HepG2 (cell line): ENCODE data around the gene PRRC1. TPM values are rescaled to one million over a fixed set of nuclear protein-coding genes. Genes with fewer than 3 reads are reported as not detected.

Experiments used
- ATAC-seq: fragments of 200-7000 bp; cut with Tn5 transposase; 3 replicates; pipeline ENCODE4 v1.9.1; 2020; ENCODE audit warnings: mild to moderate bottlenecking, moderate library complexity
- BruUV-seq: library from RNA; stranded (reverse); fragments of 400-500 nt; replicated peaks from 2 replicates; lab custom pipeline; 2021; lab: Mats Ljungman, UMichigan
- CTCF ChIA-PET: fragments of 300-600 bp; formaldehyde crosslinking; extraction: SDS; loops from one replicate; lab custom pipeline; 2021; ENCODE audit warnings: low total read pairs, inconsistent platforms, low intra/inter-chr PET ratio; lab: Yijun Ruan, JAX
- POLR2A ChIA-PET: fragments of 350-600 bp; sonication (Branson Sonifier 250); formaldehyde crosslinking; loops from one replicate; lab custom pipeline; 2020; ENCODE audit warnings: antibody characterized with exemption, inconsistent platforms; lab: Yijun Ruan, JAX
- DNase-seq: peaks from one replicate; pipeline ENCODE4 v3.0.0-alpha.2; 2015; ENCODE audit warnings: low spot score
- FAIRE-seq: peaks from 3 replicates; lab custom pipeline; 2011; peaks lifted over from hg19 to GRCh38; lab: Jason Lieb, UNC
- H2AFZ ChIP-seq: one replicate; pipeline ENCODE4 v1.6.1; 2011; ENCODE audit warnings: low read length, inconsistent platforms
- H3K27ac ChIP-seq: fragments of 300-600 bp; 3 replicates; pipeline ENCODE4 v1.8.0; 2011; ENCODE audit warnings: mixed run types, mild to moderate bottlenecking, mixed read lengths, low read length, inconsistent platforms; ENCODE audit not compliant: insufficient read depth; ENCODE audit errors: extremely low read length
- H3K27me3 ChIP-seq, 2 experiments: fragments of 200-600 bp in 1 of 2; 2 replicates in 1 of 2; 3 replicates in 1 of 2; pipeline versions ENCODE4 v1.6.0 to v1.8.0; 2011; ENCODE audit warnings: low read length in 2 of 2, mild to moderate bottlenecking in 2 of 2, moderate library complexity in 2 of 2, inconsistent platforms in 1 of 2; ENCODE audit not compliant: insufficient read depth in 2 of 2, control insufficient read depth in 1 of 2
- H3K36me3 ChIP-seq, 2 experiments: fragments of 200-600 bp in 1 of 2; replicated peaks in 1 of 2; 2 replicates in 1 of 2; 3 replicates in 1 of 2; pipeline versions ENCODE4 v1.5.1 to v1.8.0; 2011; ENCODE audit warnings: low read length in 2 of 2, inconsistent platforms in 1 of 2; ENCODE audit not compliant: insufficient read depth in 2 of 2, control insufficient read depth in 1 of 2
- H3K4me1 ChIP-seq: 2 replicates; pipeline ENCODE4 v1.5.1; 2012; ENCODE audit warnings: low read length, inconsistent platforms; ENCODE audit not compliant: insufficient read depth
- H3K4me2 ChIP-seq: 2 replicates; pipeline ENCODE4 v1.6.0; 2011; ENCODE audit warnings: low read depth, low read length, inconsistent platforms
- H3K4me3 ChIP-seq, 3 experiments: fragments of 200-600 bp in 1 of 3; sonication (generic), shearing (Covaris generic) in 1 of 3; replicated peaks in 1 of 3; 2 replicates each; pipeline ENCODE4 v1.5.1; 2011 to 2016; ENCODE audit warnings: low read length in 3 of 3, inconsistent platforms in 2 of 3, low read depth in 2 of 3, mild to moderate bottlenecking in 2 of 3, control low read depth in 1 of 3, mixed read lengths in 1 of 3; ENCODE audit not compliant: insufficient read depth in 1 of 3
- H3K79me2 ChIP-seq: one replicate; pipeline ENCODE4 v1.6.1; 2011; ENCODE audit warnings: low read length, inconsistent platforms; ENCODE audit not compliant: insufficient read depth
- H3K9ac ChIP-seq: 2 replicates; pipeline ENCODE4 v1.6.0; 2011; ENCODE audit warnings: mild to moderate bottlenecking, low read depth, low read length, inconsistent platforms; ENCODE audit not compliant: insufficient read depth
- H3K9me3 ChIP-seq: 2 replicates; pipeline ENCODE4 v1.5.1; 2012; ENCODE audit warnings: mild to moderate bottlenecking, low read length
- H4K20me1 ChIP-seq: 2 replicates; pipeline ENCODE4 v1.6.0; 2011; ENCODE audit warnings: inconsistent platforms, mild to moderate bottlenecking, low read length, moderate library complexity; ENCODE audit not compliant: insufficient read depth
- REXO4 ChIP-seq: sonication (generic); formaldehyde crosslinking; IDR thresholded peaks from 2 replicates; pipeline ENCODE4 v1.8.0; 2022; ENCODE audit warnings: missing genetic modification reagents, mild to moderate bottlenecking, borderline replicate concordance
- SOX5 ChIP-seq: IDR thresholded peaks from 2 replicates; pipeline ENCODE4 v1.6.1; 2016; ENCODE audit warnings: borderline replicate concordance
- ZKSCAN5 ChIP-seq: sonication (generic); formaldehyde crosslinking; IDR thresholded peaks from 2 replicates; pipeline ENCODE4 v1.5.1; 2020; ENCODE audit warnings: mild to moderate bottlenecking, missing genetic modification reagents
- ZNF136 ChIP-seq: sonication (generic); formaldehyde crosslinking; IDR thresholded peaks from 2 replicates; pipeline ENCODE4 v1.8.1; 2022; ENCODE audit warnings: low read depth, mild to moderate bottlenecking, moderate library complexity, missing genetic modification reagents
- ZNF234 ChIP-seq: sonication (generic); formaldehyde crosslinking; conservative IDR thresholded peaks from 2 replicates; pipeline ENCODE4 v1.5.1; 2020; ENCODE audit warnings: mild to moderate bottlenecking, missing genetic modification reagents
- ZNF354B ChIP-seq: sonication (generic); formaldehyde crosslinking; IDR thresholded peaks from 2 replicates; pipeline ENCODE4 v1.8.0; 2022; ENCODE audit warnings: mild to moderate bottlenecking, missing genetic modification reagents
- WGBS: methylation state at CpG from one replicate; pipeline ENCODE4 v1.1.6; 2017; ENCODE audit warnings: low lambda C conversion rate; 5-methylcytosine and 5-hydroxymethylcytosine counted together
- in situ Hi-C: cut with HindIII; loops from 2 replicates; pipeline ENCODE4 v1.10.0; 2017; ENCODE audit warnings: low pct_unique_long_range_greater_than_20kb; ENCODE audit not compliant: extremely low pct_ligation_motif_present
- intact Hi-C: fragments of 100-400 bp; cut with micrococcal nuclease; formaldehyde crosslinking; loops from one replicate; pipeline ENCODE4 v1.10.0; 2022; ENCODE audit not compliant: unreplicated experiment
- polyA plus RNA-seq, 8 experiments: library from polyadenylated mRNA; depleted of rRNA in 3 of 8; stranded (reverse) in 7 of 8; unstranded in 1 of 8; fragments of >200 nt; fragmentation: Illumina TruSeq in 4 of 8; extraction: Trizol in 4 of 8; gene quantifications; 2 replicates each; pipeline versions ENCODE4 v1.2.1 to v1.2.3, GENCODE V29; 2011 to 2016; ENCODE audit warnings: low read depth in 4 of 8, missing spikeins in 1 of 8, mixed read lengths in 1 of 8; ENCODE audit not compliant: insufficient read depth in 1 of 8
- total RNA-seq, 5 experiments: library from RNA; depleted of rRNA; stranded (reverse); fragments of >200 nt; fragmentation: Illumina TruSeq; extraction: Trizol; gene quantifications; 2 replicates each; pipeline ENCODE4 v1.2.3, GENCODE V29; 2016; ENCODE audit warnings: low read depth in 1 of 5
- TF ChIP-seq, protein P1 (sequence below): sonication (generic); formaldehyde crosslinking; IDR thresholded peaks from 2 replicates; pipeline ENCODE4 v1.8.1; 2023; ENCODE audit warnings: mild to moderate bottlenecking, inconsistent platforms, moderate library complexity, missing genetic modification reagents, borderline replicate concordance
- TF ChIP-seq, protein P2 (sequence below): sonication (generic); formaldehyde crosslinking; IDR thresholded peaks from 2 replicates; pipeline ENCODE4 v1.8.0; 2022; ENCODE audit warnings: mild to moderate bottlenecking, missing genetic modification reagents
- TF ChIP-seq, protein P3 (sequence below): sonication (generic); formaldehyde crosslinking; IDR thresholded peaks from 2 replicates; pipeline ENCODE4 v1.5.1; 2020; ENCODE audit warnings: missing genetic modification reagents, mild to moderate bottlenecking, borderline replicate concordance
- TF ChIP-seq, protein P4 (sequence below), 2 experiments: sonication (generic) in 1 of 2; formaldehyde crosslinking in 1 of 2; IDR thresholded peaks; 2 replicates each; pipeline versions ENCODE4 v1.4.0 to v1.6.1; 2016 to 2020; ENCODE audit warnings: borderline replicate concordance in 1 of 2, low read depth in 1 of 2, mild to moderate bottlenecking in 1 of 2, missing genetic modification reagents in 1 of 2
- TF ChIP-seq, protein P5 (sequence below): sonication (generic); formaldehyde crosslinking; IDR thresholded peaks from 2 replicates; pipeline ENCODE4 v1.4.0; 2020; ENCODE audit warnings: mild to moderate bottlenecking, missing genetic modification reagents
- TF ChIP-seq, protein P6 (sequence below): sonication (generic); formaldehyde crosslinking; IDR thresholded peaks from 2 replicates; pipeline ENCODE4 v1.9.0; 2021; ENCODE audit warnings: missing genetic modification reagents, borderline replicate concordance

PRRC1 gene
- total and polyA plus RNA-seq, 2 of the 13 experiments (the other 11 are each of a cell fraction or from before 2014, with no cell fraction given), result 48.5 to 51.9 TPM

DNA sequence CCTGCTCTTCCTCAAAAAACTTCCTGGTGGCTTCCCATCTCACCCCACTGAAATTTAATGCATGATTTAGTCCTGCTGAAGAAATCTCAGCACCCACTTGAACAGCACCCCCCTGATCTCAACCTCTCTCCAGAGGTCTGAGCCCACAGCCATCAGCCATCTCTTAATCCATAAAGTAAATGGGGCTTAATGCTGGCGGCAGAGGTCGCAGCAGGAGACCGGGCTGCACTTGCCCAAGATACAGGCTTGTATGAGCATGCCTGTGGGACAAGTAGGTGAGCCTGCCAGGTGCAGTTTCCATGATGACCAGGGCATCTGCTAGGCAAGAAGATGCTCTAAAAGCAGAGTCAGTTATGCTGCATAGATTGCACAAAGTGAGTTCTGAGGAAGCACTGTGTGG lies 79.1 kb downstream of the PRRC1 start:
- ChIA-PET POLR2A (no interaction called here), CTCF (no interaction called here)
- no peaks in the 10 kb centered on the region for H3K36me3 ChIP-seq
- DNase-seq (no peak), FAIRE-seq (no peak), ATAC-seq (no peak)
- no peaks in the 10 kb centered on the region for H3K27me3 ChIP-seq
- H4K20me1 ChIP-seq, result no peaks in the 10 kb centered on the region
- H3K27ac ChIP-seq, result no peak overlapping the region
- no peaks in the 10 kb centered on the region for H3K9me3 ChIP-seq
- H3K79me2 ChIP-seq, result no peaks in the 10 kb centered on the region
- TF ChIP-seq, protein P1, sequence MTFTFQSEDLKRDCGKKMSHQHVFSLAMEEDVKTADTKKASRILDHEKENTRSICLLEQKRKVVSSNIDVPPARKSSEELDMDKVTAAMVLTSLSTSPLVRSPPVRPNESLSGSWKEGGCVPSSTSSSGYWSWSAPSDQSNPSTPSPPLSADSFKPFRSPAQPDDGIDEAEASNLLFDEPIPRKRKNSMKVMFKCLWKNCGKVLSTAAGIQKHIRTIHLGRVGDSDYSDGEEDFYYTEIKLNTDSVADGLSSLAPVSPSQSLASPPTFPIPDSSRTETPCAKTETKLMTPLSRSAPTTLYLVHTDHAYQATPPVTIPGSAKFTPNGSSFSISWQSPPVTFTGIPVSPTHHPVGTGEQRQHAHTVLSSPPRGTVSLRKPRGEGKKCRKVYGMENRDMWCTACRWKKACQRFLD (CRISPR knock-in tag), result no peak
- TF ChIP-seq ZKSCAN5 (CRISPR knock-in tag) (no peak), ZNF354B (CRISPR knock-in tag) (no peak), ZNF234 (no peak), REXO4 (CRISPR knock-in tag) (no peak), SOX5 (CRISPR knock-in tag) (no peak), ZNF136 (no peak)
- TF ChIP-seq, protein P2, sequence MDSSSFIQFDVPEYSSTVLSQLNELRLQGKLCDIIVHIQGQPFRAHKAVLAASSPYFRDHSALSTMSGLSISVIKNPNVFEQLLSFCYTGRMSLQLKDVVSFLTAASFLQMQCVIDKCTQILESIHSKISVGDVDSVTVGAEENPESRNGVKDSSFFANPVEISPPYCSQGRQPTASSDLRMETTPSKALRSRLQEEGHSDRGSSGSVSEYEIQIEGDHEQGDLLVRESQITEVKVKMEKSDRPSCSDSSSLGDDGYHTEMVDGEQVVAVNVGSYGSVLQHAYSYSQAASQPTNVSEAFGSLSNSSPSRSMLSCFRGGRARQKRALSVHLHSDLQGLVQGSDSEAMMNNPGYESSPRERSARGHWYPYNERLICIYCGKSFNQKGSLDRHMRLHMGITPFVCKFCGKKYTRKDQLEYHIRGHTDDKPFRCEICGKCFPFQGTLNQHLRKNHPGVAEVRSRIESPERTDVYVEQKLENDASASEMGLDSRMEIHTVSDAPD (CRISPR knock-in tag), result no peak
- TF ChIP-seq, protein P3, sequence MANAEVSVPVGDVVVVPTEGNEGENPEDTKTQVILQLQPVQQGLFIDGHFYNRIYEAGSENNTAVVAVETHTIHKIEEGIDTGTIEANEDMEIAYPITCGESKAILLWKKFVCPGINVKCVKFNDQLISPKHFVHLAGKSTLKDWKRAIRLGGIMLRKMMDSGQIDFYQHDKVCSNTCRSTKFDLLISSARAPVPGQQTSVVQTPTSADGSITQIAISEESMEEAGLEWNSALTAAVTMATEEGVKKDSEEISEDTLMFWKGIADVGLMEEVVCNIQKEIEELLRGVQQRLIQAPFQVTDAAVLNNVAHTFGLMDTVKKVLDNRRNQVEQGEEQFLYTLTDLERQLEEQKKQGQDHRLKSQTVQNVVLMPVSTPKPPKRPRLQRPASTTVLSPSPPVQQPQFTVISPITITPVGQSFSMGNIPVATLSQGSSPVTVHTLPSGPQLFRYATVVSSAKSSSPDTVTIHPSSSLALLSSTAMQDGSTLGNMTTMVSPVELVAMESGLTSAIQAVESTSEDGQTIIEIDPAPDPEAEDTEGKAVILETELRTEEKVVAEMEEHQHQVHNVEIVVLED (CRISPR knock-in tag), result no peak
- TF ChIP-seq, protein P4, sequence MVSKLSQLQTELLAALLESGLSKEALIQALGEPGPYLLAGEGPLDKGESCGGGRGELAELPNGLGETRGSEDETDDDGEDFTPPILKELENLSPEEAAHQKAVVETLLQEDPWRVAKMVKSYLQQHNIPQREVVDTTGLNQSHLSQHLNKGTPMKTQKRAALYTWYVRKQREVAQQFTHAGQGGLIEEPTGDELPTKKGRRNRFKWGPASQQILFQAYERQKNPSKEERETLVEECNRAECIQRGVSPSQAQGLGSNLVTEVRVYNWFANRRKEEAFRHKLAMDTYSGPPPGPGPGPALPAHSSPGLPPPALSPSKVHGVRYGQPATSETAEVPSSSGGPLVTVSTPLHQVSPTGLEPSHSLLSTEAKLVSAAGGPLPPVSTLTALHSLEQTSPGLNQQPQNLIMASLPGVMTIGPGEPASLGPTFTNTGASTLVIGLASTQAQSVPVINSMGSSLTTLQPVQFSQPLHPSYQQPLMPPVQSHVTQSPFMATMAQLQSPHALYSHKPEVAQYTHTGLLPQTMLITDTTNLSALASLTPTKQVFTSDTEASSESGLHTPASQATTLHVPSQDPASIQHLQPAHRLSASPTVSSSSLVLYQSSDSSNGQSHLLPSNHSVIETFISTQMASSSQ (IDR thresholded peaks at IDR 0.05; ENCODE audit: low read depth), result no peak
- TF ChIP-seq, protein P4 (CRISPR knock-in tag; IDR thresholded peaks at IDR 0.05; ENCODE audit: borderline replicate concordance), result no peak
- TF ChIP-seq, protein P5, sequence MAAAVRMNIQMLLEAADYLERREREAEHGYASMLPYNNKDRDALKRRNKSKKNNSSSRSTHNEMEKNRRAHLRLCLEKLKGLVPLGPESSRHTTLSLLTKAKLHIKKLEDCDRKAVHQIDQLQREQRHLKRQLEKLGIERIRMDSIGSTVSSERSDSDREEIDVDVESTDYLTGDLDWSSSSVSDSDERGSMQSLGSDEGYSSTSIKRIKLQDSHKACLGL (CRISPR knock-in tag), result no peak
- TF ChIP-seq, protein P6, sequence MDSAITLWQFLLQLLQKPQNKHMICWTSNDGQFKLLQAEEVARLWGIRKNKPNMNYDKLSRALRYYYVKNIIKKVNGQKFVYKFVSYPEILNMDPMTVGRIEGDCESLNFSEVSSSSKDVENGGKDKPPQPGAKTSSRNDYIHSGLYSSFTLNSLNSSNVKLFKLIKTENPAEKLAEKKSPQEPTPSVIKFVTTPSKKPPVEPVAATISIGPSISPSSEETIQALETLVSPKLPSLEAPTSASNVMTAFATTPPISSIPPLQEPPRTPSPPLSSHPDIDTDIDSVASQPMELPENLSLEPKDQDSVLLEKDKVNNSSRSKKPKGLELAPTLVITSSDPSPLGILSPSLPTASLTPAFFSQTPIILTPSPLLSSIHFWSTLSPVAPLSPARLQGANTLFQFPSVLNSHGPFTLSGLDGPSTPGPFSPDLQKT (CRISPR knock-in tag), result no peak
- intact Hi-C loops, result no loop called here
- BruUV-seq, result no TSS peak
- no peak overlapping the region for H3K4me3 ChIP-seq
- WGBS, result 52% methylated on average over 3 of the region's 3 CpGs
- in situ Hi-C loops, result no loop called here
- no peaks in the 10 kb centered on the region for H3K4me1 ChIP-seq
- no peak overlapping the region for H3K9ac ChIP-seq
- H2AFZ ChIP-seq, result no peak overlapping the region
- no peak overlapping the region for H3K4me2 ChIP-seq
